ENCODE measurements around the gene DHRS1.

The DHRS1 gene

DNA sequence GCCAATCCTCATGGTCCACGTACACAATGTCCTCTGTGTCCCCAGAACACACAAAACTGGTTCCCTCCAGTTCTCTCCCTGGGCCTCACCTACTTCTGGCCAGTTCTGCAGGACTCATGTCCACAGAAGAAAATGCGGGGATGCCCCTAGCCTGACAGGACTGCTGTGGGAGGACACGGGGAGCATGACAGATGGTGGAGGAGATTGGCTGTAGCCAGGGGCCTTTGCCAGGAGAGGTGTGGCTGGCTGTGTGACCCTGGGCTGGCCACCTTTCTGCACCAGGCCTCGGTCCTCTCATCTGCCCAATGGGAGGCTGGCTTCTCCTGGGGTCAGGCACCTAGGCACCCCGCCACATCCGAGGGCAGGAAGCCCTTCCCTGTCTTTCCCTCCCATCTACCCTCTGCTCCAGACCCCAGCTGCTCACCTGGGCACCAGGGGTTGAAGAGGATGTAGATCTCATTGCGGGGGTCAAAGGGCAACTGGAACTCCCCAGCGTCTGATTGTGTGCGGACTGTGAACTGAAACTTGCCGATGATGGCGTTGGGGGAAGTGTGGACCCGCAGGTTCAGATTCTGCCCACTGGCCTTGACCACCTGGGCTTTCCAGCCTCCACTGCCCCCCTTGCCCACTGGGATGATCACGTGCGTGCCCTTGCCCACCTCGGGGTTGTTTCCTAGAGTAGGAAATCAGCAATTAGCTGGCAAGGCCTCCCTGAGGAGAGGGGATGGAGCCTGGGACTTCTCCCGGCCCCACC, 39.4 kb downstream of the DHRS1 start:
- no peak overlapping the region for H3K27ac ChIP-seq (ENCODE audit: low read depth, low read length)
- no peak overlapping the region for H3K9ac ChIP-seq (ENCODE audit: low read length)
- H3K4me3 ChIP-seq (ENCODE audit: low read length), result no peak overlapping the region

DNA sequence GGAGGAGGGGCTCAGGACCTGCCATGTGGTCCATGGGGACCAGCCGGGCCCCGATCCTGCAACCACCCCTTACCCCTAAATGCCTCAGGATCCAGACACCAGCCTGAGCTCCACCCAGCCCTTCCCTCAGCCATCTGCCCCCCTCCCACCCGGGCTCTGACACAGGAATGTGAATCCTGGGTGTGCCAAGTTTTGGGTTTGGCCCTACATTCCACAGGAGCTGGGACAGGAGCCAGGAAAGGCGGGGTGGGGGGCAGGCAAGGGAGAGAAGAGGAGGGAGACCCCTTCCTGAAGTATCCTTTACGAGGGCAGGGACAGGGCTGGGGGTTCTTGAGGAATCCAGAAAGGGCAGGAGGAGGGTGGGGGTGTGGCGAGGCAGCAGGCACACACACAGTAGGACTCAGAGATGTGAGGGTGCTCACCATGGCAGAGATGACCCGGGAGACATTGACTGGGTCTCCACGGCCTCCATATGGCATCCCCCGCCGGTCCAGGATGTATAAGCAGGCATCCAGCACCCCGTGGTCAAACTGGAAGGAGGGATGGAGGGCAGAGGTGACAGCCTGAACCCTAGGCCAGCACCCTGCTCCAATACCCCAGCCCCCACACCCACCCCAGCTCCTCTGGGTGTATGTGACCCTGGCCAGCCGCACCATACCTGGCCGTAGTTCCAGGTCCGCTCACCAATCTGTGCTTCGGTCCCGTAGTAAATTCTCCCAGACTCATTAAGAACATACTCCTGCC, 40.1 kb downstream of the DHRS1 start:
- Histone ChIP-seq H3K4me1 (ENCODE audit: control insufficient read depth, insufficient read depth, low read length) (no peaks in the 10 kb centered on the region), H3K27ac (ENCODE audit: low read depth, low read length) (no peak overlapping the region), H3K36me3 (ENCODE audit: control insufficient read depth, insufficient read depth, low read length) (no peaks in the 10 kb centered on the region)

More for the DNA sequence above, 39.4 kb downstream of the DHRS1 start:
- Histone ChIP-seq H3K36me3 (ENCODE audit: control insufficient read depth, insufficient read depth, low read length) (no peaks in the 10 kb centered on the region), H3K4me1 (ENCODE audit: control insufficient read depth, insufficient read depth, low read length) (no peaks in the 10 kb centered on the region), H3K27me3 (ENCODE audit: control insufficient read depth, insufficient read depth, low read length) (no peaks in the 10 kb centered on the region)

GRCh38 chr14:24258548-24259265, 40.9 kb downstream of the DHRS1 start:
- H3K36me3 ChIP-seq (ENCODE audit: control insufficient read depth, insufficient read depth, low read length), result no peaks in the 10 kb centered on the region
- no peak overlapping the region for H3K4me3 ChIP-seq (ENCODE audit: low read length)
- no peaks in the 10 kb centered on the region for H3K4me1 ChIP-seq (ENCODE audit: control insufficient read depth, insufficient read depth, low read length)
- no peaks in the 10 kb centered on the region for H3K27me3 ChIP-seq (ENCODE audit: control insufficient read depth, insufficient read depth, low read length)
- no peak overlapping the region for H3K27ac ChIP-seq (ENCODE audit: low read depth, low read length)
- H3K9ac ChIP-seq (ENCODE audit: low read length), result no peak overlapping the region

More for the DNA sequence above, 40.1 kb downstream of the DHRS1 start:
- H3K4me3 ChIP-seq (ENCODE audit: low read length), result no peak overlapping the region
- no peaks in the 10 kb centered on the region for H3K27me3 ChIP-seq (ENCODE audit: control insufficient read depth, insufficient read depth, low read length)
- H3K9ac ChIP-seq (ENCODE audit: low read length), result no peak overlapping the region

DNA sequence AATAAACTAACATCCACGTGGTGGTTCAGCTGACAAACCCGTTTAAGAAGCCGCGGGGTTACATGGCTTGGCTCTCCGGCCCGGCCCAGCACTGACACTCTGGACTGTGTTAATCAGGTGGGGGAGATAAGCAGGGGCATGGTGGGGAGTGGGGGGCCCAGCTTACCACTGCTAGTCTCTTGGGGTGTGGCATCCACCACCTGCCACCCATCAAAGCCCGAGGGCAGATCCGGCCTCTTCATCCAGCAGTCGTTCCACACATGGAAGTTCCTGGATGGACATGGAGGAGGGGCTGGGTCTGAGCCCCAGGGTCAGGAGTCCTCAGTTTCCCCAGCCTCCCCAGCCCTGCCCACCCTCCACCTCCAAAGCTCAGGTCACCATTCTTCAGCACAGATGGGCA, 41.5 kb downstream of the DHRS1 start:
- Histone ChIP-seq H3K4me1 (ENCODE audit: control insufficient read depth, insufficient read depth, low read length) (no peaks in the 10 kb centered on the region), H3K9ac (ENCODE audit: low read length) (no peak overlapping the region), H3K4me3 (ENCODE audit: low read length) (no peak overlapping the region)

DNA sequence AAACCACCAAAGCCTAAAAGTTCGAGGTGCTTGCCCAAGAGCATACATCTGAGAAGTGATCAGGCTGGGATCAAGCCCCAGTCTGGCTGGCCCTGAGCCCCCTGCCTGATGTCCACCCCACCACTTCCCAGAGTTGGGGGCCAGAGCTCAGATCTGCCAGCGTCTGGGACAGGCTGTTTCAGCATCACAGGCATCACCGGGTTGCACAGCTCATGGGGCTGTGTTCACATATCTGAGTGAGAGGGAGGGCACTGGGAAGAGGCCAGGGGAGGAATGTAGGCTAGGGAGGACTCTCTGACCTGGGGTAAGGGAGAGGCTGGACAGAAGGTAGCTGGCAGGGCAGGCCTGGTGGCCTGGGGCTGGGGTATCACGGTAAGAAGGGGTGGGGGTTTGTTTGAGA, 42.6 kb downstream of the DHRS1 start:
- H3K9ac ChIP-seq (ENCODE audit: low read length), result no peak overlapping the region
- no peaks in the 10 kb centered on the region for H3K36me3 ChIP-seq (ENCODE audit: control insufficient read depth, insufficient read depth, low read length)
- H3K4me1 ChIP-seq (ENCODE audit: control insufficient read depth, insufficient read depth, low read length), result no peaks in the 10 kb centered on the region
- no peak overlapping the region for H3K4me3 ChIP-seq (ENCODE audit: low read length)
- no peak overlapping the region for H3K27ac ChIP-seq (ENCODE audit: low read depth, low read length)
- no peaks in the 10 kb centered on the region for H3K27me3 ChIP-seq (ENCODE audit: control insufficient read depth, insufficient read depth, low read length)

More for the DNA sequence above, 41.5 kb downstream of the DHRS1 start:
- Histone ChIP-seq H3K27me3 (ENCODE audit: control insufficient read depth, insufficient read depth, low read length) (no peaks in the 10 kb centered on the region), H3K36me3 (ENCODE audit: control insufficient read depth, insufficient read depth, low read length) (no peaks in the 10 kb centered on the region), H3K27ac (ENCODE audit: low read depth, low read length) (no peak overlapping the region)

GRCh38 chr14:24255931-24256711, 43.5 kb downstream of the DHRS1 start:
- no peak overlapping the region for H3K9ac ChIP-seq (ENCODE audit: low read length)
- no peak overlapping the region for H3K4me3 ChIP-seq (ENCODE audit: low read length)
- H3K27ac ChIP-seq (ENCODE audit: low read depth, low read length), result no peak overlapping the region
- H3K27me3 ChIP-seq (ENCODE audit: control insufficient read depth, insufficient read depth, low read length), result no peaks in the 10 kb centered on the region
- H3K4me1 ChIP-seq (ENCODE audit: control insufficient read depth, insufficient read depth, low read length), result no peaks in the 10 kb centered on the region
- no peaks in the 10 kb centered on the region for H3K36me3 ChIP-seq (ENCODE audit: control insufficient read depth, insufficient read depth, low read length)

DNA sequence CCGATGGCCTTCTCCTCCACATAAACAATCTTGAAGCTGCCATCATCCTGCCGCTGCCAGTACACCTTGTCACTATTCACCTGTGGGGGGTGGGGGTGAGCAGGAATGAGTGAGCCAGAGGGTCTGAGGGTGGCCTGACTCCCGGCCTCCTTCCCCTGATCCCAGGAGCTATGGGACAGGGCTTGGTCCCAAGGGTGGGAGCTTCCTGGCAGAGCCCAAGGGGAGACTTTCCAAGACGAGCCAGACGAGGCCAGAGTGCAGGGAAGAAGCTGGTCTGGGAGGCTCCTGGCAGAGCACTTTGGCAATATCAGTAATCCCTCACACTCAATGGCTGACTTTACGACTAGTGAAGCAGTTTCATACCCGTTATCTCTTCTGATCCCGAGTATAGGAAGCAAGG, 44.1 kb downstream of the DHRS1 start:
- Histone ChIP-seq H3K27ac (ENCODE audit: low read depth, low read length) (no peak overlapping the region), H3K4me1 (ENCODE audit: control insufficient read depth, insufficient read depth, low read length) (no peaks in the 10 kb centered on the region), H3K36me3 (ENCODE audit: control insufficient read depth, insufficient read depth, low read length) (no peaks in the 10 kb centered on the region), H3K4me3 (ENCODE audit: low read length) (no peak overlapping the region), H3K27me3 (ENCODE audit: control insufficient read depth, insufficient read depth, low read length) (no peaks in the 10 kb centered on the region), H3K9ac (ENCODE audit: low read length) (no peak overlapping the region)

DNA sequence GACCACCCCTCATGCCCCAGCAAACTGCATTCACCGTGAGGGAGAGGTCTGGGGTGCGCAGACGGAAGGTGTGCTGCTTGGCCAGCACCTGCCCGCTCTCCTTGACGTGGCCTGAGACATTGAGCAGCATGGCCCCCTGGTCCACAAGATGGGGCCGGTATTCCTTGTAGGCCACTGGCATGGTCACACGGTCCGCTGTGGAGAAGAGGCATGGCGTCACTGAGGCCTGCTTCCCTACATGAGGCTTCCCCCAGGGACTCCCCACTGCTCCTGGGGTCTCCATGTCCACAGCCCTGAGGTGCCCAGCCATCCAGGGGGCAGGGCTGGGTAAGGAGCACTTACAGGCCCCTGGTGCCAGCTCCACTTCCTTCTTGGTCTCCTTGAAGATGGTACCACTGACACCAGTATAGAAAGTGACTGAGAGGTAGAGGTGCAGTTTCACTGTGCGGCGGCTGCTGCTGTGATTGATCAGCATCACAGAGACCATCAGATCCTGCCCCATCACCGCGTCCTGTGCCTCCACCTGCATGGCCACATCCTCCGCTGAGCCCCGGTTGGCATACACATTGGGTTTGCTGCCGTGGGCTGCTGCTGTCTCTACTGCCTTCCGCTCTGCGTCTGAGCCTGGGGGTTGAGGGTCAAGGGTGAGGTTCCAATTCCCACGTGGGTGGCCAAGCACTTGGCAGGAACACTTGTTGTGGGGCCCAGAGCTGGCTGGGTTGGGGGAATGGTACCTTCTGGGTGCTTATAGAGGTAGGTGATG, 44.8 kb downstream of the DHRS1 start:
- Histone ChIP-seq H3K4me3 (ENCODE audit: low read length) (no peak overlapping the region), H3K4me1 (ENCODE audit: control insufficient read depth, insufficient read depth, low read length) (no peaks in the 10 kb centered on the region), H3K27me3 (ENCODE audit: control insufficient read depth, insufficient read depth, low read length) (no peaks in the 10 kb centered on the region), H3K36me3 (ENCODE audit: control insufficient read depth, insufficient read depth, low read length) (no peaks in the 10 kb centered on the region), H3K9ac (ENCODE audit: low read length) (no peak overlapping the region), H3K27ac (ENCODE audit: low read depth, low read length) (no peak overlapping the region)

DNA sequence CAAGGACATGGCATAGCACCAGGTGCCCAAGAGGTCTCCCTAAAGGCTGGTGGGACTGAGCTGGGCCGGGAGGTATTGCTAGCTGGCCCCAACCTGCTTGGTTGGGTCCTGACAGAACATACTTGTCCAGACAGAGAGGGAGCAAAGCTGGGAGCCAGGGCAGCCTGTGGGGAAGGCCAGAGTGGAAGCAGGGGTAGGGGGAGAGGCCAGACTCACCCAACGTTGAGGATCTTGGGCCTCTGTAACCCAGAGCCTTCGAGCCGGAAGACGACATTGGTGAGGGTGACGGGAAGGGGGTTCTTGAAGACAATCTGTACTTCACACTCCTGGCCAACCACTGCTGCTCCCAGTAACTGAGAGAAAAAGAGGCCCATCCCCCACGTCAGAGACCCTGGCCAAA, 45.6 kb downstream of the DHRS1 start:
- H3K36me3 ChIP-seq (ENCODE audit: control insufficient read depth, insufficient read depth, low read length), result no peaks in the 10 kb centered on the region
- H3K4me1 ChIP-seq (ENCODE audit: control insufficient read depth, insufficient read depth, low read length), result no peaks in the 10 kb centered on the region
- no peak overlapping the region for H3K27ac ChIP-seq (ENCODE audit: low read depth, low read length)
- H3K4me3 ChIP-seq (ENCODE audit: low read length), result no peak overlapping the region
- no peaks in the 10 kb centered on the region for H3K27me3 ChIP-seq (ENCODE audit: control insufficient read depth, insufficient read depth, low read length)
- no peak overlapping the region for H3K9ac ChIP-seq (ENCODE audit: low read length)

GRCh38 chr14:24252289-24253124, 47.1 kb downstream of the DHRS1 start:
- H3K27ac ChIP-seq (ENCODE audit: low read depth, low read length), result no peak overlapping the region
- H3K36me3 ChIP-seq (ENCODE audit: control insufficient read depth, insufficient read depth, low read length), result no peaks in the 10 kb centered on the region
- no peaks in the 10 kb centered on the region for H3K27me3 ChIP-seq (ENCODE audit: control insufficient read depth, insufficient read depth, low read length)
- no peaks in the 10 kb centered on the region for H3K4me1 ChIP-seq (ENCODE audit: control insufficient read depth, insufficient read depth, low read length)
- H3K4me3 ChIP-seq (ENCODE audit: low read length), result no peak overlapping the region
- H3K9ac ChIP-seq (ENCODE audit: low read length), result no peak overlapping the region

- Histone ChIP-seq H3K27me3 (ENCODE audit: control insufficient read depth, insufficient read depth, low read length) (no peaks in the 10 kb centered on the region), H3K4me3 (ENCODE audit: low read length) (no peak overlapping the region), H3K27ac (ENCODE audit: low read depth, low read length) (no peak overlapping the region), H3K4me1 (ENCODE audit: control insufficient read depth, insufficient read depth, low read length) (no peaks in the 10 kb centered on the region), H3K9ac (ENCODE audit: low read length) (no peak overlapping the region), H3K36me3 (ENCODE audit: control insufficient read depth, insufficient read depth, low read length) (no peaks in the 10 kb centered on the region)
Measured at GRCh38 chr14:24251880-24252288, 47.7 kb downstream of the DHRS1 start.
